Skeletal muscle tissue (tissue), 4 donors: ENCODE results near the gene OR7D2. TPM values are rescaled to one million over a fixed set of nuclear protein-coding genes. Genes with fewer than 3 reads are reported as not detected.

Experiments used
- H3K27ac ChIP-seq: one replicate; pipeline ENCODE4 v1.7.0; 2013; ENCODE audit warnings: mild to moderate bottlenecking, low read depth, low read length, inconsistent platforms
- H3K27me3 ChIP-seq, 3 donors: one replicate each; pipeline ENCODE4 v1.7.0; 2013; ENCODE audit warnings: low read length in 3 of 3; ENCODE audit not compliant: control insufficient read depth in 3 of 3, insufficient read depth in 3 of 3
- H3K36me3 ChIP-seq, 3 donors: one replicate each; pipeline ENCODE4 v1.7.0; 2013; ENCODE audit warnings: low read length in 3 of 3; ENCODE audit not compliant: control insufficient read depth in 3 of 3, insufficient read depth in 3 of 3
- H3K4me1 ChIP-seq, 3 donors: one replicate each; pipeline ENCODE4 v1.7.0; 2013; ENCODE audit warnings: low read length in 3 of 3, mild to moderate bottlenecking in 3 of 3; ENCODE audit not compliant: control insufficient read depth in 3 of 3, insufficient read depth in 3 of 3
- H3K4me3 ChIP-seq, 3 donors: one replicate each; pipeline ENCODE4 v1.7.0; 2013; ENCODE audit warnings: low read length in 3 of 3
- H3K9ac ChIP-seq, 3 donors: one replicate each; pipeline ENCODE4 v1.7.0; 2013; ENCODE audit warnings: low read length in 3 of 3, mild to moderate bottlenecking in 3 of 3, moderate library complexity in 2 of 3, low read depth in 1 of 3
- H3K9me3 ChIP-seq, 3 donors: one replicate each; pipeline ENCODE4 v1.7.0; 2013; ENCODE audit warnings: low read length in 3 of 3; ENCODE audit not compliant: control insufficient read depth in 3 of 3
- total RNA-seq: library from RNA; depleted of rRNA; stranded (reverse); fragments of >200 nt; gene quantifications from one replicate; pipeline ENCODE4 v1.2.3, GENCODE V29; 2014
- donor health status: Osteomylitis.

The OR7D2 gene
- not detected for total RNA-seq

DNA sequence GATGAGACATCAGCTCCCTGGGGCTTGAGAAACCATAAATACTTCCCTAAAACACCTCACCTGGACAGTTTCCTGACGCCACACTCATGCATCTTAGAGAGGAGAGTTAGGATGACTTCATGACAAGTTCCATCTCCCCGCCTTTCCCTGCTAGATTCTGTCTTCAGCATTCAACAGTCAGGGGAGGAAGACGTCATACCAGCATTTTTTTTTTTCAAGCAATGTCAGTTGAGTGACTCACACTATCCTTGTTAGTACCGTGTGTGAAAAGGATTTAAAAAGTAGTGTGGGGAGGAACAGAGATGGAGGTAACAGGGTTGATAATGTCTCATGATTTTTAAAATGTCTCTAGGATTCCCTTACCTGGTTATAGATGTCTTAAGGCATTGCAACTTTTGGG, at the start of gene OR7D2:
OR7D2 (plus strand) TSS at position 79 of the 400 bp plus-strand sequence. CDS start 6,803 bp downstream, outside the sequence.
- H3K36me3 ChIP-seq, result no peaks in the 10 kb centered on the region
- no peak within 1 kb of the TSS for H3K4me3 ChIP-seq
- no peaks in the 10 kb centered on the region for H3K27me3 ChIP-seq

DNA sequence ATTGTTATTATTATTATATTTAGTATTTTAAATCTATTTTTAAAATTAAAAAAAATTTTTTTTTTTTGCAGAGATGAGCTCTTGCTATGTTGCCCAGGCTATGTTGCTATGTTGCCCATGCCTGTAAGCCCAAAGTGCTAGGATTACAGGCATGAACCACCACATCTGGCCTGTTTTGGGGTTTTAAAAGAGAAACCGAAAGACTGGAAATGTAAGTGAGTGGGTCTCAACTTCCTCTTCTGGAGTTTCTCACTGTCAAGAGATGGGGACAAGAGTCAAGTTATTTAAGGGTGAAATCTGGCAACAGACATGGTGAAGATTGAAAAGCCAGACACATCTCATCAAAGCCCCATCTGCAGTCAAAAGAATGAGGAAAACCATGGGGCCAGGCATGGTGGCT, 47.8 kb upstream of the OR7D2 start:
- no peak overlapping the region for H3K9ac ChIP-seq
- no peak overlapping the region for H3K4me3 ChIP-seq
- H3K36me3 ChIP-seq, result no peaks in the 10 kb centered on the region
- H3K9me3 ChIP-seq, result peaks cover 0 to 3% (median 0%) of the 10 kb centered on the region in 3 donors
- no peaks in the 10 kb centered on the region for H3K4me1 ChIP-seq
- H3K27ac ChIP-seq, result no peak overlapping the region
- H3K27me3 ChIP-seq, result peaks cover 0 to 5% (median 0%) of the 10 kb centered on the region in 3 donors

More for the DNA sequence above, at the start of gene OR7D2:
- H3K27ac ChIP-seq, result no peak within 1 kb of the TSS
- no peaks in the 10 kb centered on the region for H3K9me3 ChIP-seq
- H3K4me1 ChIP-seq, result no peaks in the 10 kb centered on the region
- no peak within 1 kb of the TSS for H3K9ac ChIP-seq

DNA sequence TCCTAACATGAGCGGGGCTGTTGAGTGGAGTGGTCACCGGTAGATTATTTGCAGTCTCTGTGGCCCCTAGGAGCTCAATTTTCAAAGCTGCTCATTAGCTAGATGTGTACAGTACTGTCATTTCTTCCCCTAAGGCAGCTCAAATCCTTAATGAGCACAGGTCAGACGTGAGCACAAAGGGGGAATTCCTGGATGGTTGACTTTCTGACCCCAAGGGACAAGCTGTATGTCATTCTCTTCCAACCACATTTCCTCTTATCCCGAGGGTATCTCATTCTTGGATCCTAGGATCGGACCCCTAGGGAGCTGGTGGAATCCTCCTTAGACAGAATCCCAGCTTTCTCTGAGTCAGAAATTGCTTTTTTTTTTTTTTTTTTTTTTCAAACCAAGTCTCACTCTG, 46.4 kb upstream of the OR7D2 start:
- Histone ChIP-seq H3K27ac (no peak overlapping the region), H3K9me3 (no peaks in the 10 kb centered on the region), H3K9ac (no peak overlapping the region), H3K4me3 (no peak overlapping the region), H3K27me3 (no peaks in the 10 kb centered on the region), H3K4me1 (no peaks in the 10 kb centered on the region), H3K36me3 (no peaks in the 10 kb centered on the region)

DNA sequence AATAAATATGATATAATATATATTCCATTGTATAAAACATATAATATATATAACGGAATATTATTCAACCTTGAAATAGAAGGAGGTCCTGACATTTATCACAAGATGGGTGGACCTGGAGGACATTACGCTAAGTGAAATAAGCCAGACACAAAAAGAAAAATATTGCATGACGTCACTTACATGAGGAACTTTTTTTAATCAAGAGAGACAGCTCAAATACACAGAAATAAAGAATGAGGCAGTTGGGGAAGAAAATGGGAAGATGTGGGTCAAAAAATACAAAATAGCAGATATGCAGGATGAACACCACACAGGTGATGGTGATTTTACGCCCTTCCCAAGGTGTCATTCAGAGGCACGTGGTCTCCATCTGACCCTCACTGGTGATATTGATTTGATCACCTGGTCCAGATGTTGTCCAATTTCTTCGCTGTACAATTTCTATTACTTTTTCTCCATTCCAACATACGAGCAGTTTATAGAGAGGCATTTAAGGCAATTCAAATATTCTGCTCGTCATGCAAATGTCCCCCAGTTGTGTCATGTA, 39.1 kb upstream of the OR7D2 start:
- Histone ChIP-seq H3K36me3 (peaks cover 0 to 4% (median 0%) of the 10 kb centered on the region in 3 donors), H3K27me3 (no peaks in the 10 kb centered on the region), H3K9ac (peak overlapping the region; percentile 94 to 99 (median 98)), H3K9me3 (no peaks in the 10 kb centered on the region), H3K4me1 (peaks cover 4 to 20% (median 4%) of the 10 kb centered on the region in 3 donors), H3K27ac (no peak overlapping the region), H3K4me3 (peak overlapping the region; percentile 94 to 98 (median 97))

DNA sequence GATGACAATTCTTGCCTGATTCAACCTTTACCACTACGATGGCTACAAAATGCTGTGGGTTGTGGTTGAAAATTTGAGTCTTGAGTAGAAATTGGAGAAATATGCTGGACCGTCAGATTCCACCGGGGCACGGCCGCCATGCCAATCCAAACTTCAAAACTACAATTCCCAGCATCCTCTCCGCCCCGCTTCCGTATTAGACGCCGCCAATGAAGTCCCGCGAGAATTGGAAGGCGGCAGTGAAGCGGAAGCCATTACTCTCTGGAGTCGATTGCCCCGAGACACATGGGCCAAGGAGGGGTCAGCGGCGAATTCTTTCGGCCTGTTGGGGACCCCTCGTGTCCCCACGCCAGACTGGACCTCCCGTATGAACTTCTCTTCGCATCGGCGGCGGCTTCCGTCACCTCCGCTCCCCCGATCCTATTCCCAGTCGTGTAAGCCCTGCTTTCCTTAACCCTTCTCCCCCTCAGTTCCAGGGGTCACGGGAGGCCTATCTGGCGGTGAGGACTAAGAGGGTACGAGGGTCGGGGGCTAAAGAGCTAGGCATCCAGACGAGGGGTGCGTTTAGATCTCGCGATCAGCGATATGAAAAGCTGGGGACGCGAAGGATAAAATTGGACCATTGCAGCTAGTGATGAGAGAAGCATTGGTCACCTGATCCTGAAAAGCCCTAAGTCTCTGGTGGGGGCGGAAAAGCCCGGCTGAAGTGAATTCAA, 38.5 kb upstream of the OR7D2 start, which contains the start of gene ZNF317:
ZNF317 (plus strand) TSS at position 239 of the 716 bp plus-strand sequence. CDS start 15,620 bp downstream, outside the sequence.
- peaks cover 0 to 5% (median 3%) of the 10 kb centered on the region in 3 donors for H3K9me3 ChIP-seq
- H3K9ac ChIP-seq, result peak within 1 kb of the TSS; percentile 94 to 99 (median 98)
- H3K27me3 ChIP-seq, result no peaks in the 10 kb centered on the region
- H3K36me3 ChIP-seq, result peaks cover 0 to 4% (median 0%) of the 10 kb centered on the region in 3 donors
- H3K4me1 ChIP-seq, result peaks cover 4 to 20% (median 4%) of the 10 kb centered on the region in 3 donors
- H3K4me3 ChIP-seq, result peak within 1 kb of the TSS; percentile 94 to 98 (median 97)
- peak within 1 kb of the TSS; percentile 92 for H3K27ac ChIP-seq

DNA sequence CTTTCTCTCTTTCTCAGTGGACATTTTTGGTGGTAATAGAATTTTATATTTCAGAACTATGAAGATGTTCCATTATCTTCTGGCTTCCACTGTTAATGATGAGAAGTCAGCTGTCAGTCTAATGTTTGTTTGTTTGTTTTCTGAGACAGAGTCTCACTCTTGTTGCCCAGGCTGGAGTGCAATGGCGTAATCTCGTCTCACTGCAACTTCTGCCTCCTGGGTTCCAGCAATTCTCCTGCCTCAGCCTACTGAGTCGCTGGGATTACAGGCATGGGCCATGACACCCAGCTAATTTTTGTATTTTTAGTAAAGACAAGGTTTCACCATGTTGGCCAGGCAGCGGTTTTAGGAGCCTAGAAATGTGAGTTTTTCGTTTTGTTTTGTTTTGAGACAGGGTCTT, 33.9 kb upstream of the OR7D2 start:
- Histone ChIP-seq H3K4me3 (no peak overlapping the region), H3K36me3 (peaks cover 0 to 14% (median 7%) of the 10 kb centered on the region in 3 donors), H3K27ac (no peak overlapping the region), H3K4me1 (peaks cover 1 to 15% (median 4%) of the 10 kb centered on the region in 3 donors), H3K9me3 (peaks cover 0 to 5% (median 3%) of the 10 kb centered on the region in 3 donors), H3K27me3 (no peaks in the 10 kb centered on the region), H3K9ac (no peak overlapping the region)

DNA sequence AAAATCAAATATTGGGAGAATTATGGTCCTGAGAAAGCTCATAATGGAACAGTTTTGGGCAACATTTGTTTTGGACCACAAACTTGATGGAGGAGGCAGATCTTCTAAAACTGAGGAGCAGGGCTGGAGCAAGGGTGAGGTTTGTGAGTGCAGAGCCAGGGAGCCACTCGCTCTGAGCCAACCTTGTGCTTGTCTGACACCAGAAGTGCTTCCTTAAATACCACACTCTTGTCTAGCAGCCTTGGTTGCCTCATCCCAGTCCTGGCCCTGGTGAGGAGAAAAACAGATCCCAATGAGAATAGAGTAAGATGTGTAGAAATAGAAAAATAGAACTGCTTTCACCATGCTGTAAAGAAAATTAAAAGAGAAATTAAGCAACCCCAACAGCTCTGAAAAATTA, 31.9 kb upstream of the OR7D2 start:
- Histone ChIP-seq H3K27ac (no peak overlapping the region), H3K4me3 (no peak overlapping the region), H3K9me3 (peaks cover 0 to 5% (median 3%) of the 10 kb centered on the region in 3 donors)

DNA sequence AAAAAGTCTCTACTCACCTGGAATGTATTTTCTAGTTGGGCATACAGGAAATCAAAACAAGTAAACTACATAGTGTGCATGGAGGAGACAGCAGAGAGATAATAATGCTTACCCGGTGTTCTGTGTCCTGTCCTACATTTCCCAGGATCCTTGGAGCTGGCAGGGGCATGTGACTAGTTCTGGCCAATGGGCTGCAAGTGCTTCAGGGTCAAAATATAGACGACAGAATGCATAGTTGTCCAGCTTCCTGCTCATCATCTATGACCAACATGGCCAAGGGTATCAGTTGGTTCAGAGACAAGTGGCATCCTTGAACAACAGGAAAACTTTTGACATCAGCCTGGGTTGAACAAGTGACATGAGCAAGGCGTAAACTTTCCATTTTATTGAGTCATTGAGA, 30.1 kb upstream of the OR7D2 start:
- Histone ChIP-seq H3K27ac (no peak overlapping the region), H3K4me3 (no peak overlapping the region), H3K9me3 (peaks cover 2 to 8% (median 3%) of the 10 kb centered on the region in 3 donors), H3K36me3 (peaks cover 0 to 14% (median 11%) of the 10 kb centered on the region in 3 donors), H3K27me3 (no peaks in the 10 kb centered on the region), H3K4me1 (no peaks in the 10 kb centered on the region), H3K9ac (no peak overlapping the region)

More for the DNA sequence above, 31.9 kb upstream of the OR7D2 start:
- H3K4me1 ChIP-seq, result peaks cover 0 to 3% (median 0%) of the 10 kb centered on the region in 3 donors
- no peak overlapping the region for H3K9ac ChIP-seq
- H3K27me3 ChIP-seq, result no peaks in the 10 kb centered on the region
- peaks cover 0 to 10% (median 7%) of the 10 kb centered on the region in 3 donors for H3K36me3 ChIP-seq

DNA sequence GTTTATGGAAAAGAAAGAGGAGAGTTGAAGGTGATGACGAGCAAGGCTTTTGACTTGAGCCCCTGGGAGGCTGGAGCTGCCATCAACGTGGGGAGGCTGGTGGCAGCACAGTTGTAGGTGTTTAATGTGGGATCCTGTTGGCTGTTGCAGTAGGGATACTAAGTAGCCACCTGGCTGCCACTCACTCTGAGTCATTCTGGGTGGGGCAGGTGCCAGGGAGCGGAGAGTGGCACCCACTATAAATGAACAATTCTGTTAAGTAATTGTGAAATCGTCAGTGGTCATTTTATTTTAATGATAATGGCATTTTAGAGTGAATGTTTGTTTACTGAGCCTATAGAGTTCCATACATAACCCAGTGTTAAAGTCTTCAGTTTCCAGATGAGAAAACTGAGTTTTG, 28.8 kb upstream of the OR7D2 start:
- Histone ChIP-seq H3K4me3 (no peak overlapping the region), H3K4me1 (no peaks in the 10 kb centered on the region), H3K9me3 (peaks cover 1 to 6% (median 2%) of the 10 kb centered on the region in 3 donors), H3K36me3 (peaks cover 4 to 14% (median 12%) of the 10 kb centered on the region in 3 donors), H3K27me3 (no peaks in the 10 kb centered on the region), H3K27ac (no peak overlapping the region), H3K9ac (no peak overlapping the region)

DNA sequence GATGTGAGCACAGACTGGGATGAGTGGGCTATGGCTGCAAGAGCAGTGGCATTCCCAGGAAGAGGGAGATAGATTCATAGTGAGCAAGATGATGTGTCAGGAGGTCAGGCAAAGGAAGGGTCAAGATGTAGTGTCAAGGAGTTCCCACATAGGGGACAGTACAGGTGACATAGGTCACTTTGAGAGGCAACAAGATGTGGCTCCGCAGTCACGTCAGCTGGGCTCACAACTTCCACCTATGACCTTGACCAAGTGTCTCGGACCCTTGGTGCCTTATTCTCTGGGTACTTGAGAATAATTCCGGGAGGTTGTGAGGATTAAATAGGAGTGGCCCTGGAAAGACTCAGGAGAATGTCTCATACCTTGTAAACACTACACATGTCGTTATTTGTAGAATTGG, 28.1 kb upstream of the OR7D2 start:
- H3K4me3 ChIP-seq, result no peak overlapping the region
- H3K9ac ChIP-seq, result no peak overlapping the region
- H3K27me3 ChIP-seq, result no peaks in the 10 kb centered on the region
- H3K27ac ChIP-seq, result no peak overlapping the region
- H3K36me3 ChIP-seq, result peaks cover 7 to 16% (median 15%) of the 10 kb centered on the region in 3 donors
- H3K4me1 ChIP-seq, result no peaks in the 10 kb centered on the region
- H3K9me3 ChIP-seq, result peaks cover 2 to 5% (median 4%) of the 10 kb centered on the region in 3 donors
